HG03135 (cell line): ENCODE results near the gene ZDHHC16.
"Not testable (repeated sequence)": the region's sequence is repeated elsewhere in the genome, so short reads cannot be mapped to it uniquely, and the experiment has no call there.

ENCODE experiments used
- ATAC-seq: cut with Tn5 transposase; IDR thresholded peaks from one replicate; pipeline ENCODE4 v1.9.1; 2021; ENCODE audit warnings: mild to moderate bottlenecking, moderate library complexity; ENCODE audit not compliant: unreplicated experiment

The ZDHHC16 gene

GRCh38 chr10:97475936-97476594, 30.1 kb downstream of the ZDHHC16 start:
- ATAC-seq, result no peak

DNA sequence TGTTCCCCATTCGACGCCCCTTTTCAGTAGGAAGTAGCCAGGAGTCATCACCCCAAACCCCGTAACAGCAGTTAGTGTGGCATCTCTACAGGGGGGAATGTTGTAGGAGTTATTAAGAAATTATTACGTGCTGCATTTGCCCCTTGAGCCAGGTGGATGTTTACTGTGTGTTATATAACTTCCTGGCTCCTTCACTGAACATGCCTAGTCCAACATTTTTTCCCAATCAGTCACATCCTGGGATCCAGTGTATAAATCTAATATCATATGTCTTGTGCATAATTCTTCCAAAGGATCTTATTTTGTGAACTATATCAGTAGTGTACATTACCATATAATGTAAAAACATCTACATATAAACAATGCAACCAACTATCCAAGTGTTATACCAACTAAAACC, 33.4 kb downstream of the ZDHHC16 start:
- ATAC-seq, result not testable (repeated sequence)

GRCh38 chr10:97479939-97480338, 34.0 kb downstream of the ZDHHC16 start:
- no peak for ATAC-seq

- no peak for ATAC-seq
Measured at GRCh38 chr10:97481071-97481470, 35.1 kb downstream of the ZDHHC16 start.

DNA sequence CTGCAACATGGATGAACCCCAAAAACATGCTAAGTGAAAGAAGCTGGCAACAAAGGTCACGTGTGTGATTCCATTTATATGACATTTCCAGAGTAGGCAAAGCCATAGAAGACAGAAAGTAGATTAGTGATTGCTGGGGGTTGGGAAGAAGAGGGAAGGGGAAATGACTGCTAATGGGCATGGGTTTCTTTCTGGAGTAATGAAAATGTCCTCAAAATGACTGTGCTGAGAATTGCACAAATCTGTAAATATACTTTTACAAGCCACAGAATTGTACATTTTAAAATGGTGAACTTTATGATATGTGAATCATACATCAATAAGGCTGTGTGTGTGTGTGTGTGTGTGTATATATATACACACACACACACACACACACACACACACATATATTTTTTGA, 36.4 kb downstream of the ZDHHC16 start:
- no peak for ATAC-seq

- ATAC-seq, result no peak
Measured at GRCh38 chr10:97483506-97483905, 37.5 kb downstream of the ZDHHC16 start.

DNA sequence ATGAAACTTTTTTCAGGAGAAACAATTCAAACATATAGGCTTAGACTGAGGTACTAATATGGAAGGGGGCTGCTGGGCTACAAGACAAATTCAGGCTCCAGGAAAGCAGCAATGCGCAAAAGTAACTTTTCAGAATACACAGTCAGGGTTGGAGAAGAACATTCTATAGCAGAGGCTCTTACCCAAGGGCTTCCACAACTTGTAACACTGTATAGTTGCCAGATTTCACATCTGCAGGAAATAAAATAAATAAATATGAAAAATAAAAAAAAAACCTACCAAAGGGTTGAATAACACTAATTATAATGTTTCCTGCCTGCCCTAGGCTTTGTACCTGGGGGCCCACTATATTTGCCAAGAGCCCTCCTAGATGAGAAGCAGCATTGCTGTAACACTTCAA, 37.9 kb downstream of the ZDHHC16 start:
- ATAC-seq, result no peak

GRCh38 chr10:97485647-97486281, 39.8 kb downstream of the ZDHHC16 start:
- no peak for ATAC-seq

DNA sequence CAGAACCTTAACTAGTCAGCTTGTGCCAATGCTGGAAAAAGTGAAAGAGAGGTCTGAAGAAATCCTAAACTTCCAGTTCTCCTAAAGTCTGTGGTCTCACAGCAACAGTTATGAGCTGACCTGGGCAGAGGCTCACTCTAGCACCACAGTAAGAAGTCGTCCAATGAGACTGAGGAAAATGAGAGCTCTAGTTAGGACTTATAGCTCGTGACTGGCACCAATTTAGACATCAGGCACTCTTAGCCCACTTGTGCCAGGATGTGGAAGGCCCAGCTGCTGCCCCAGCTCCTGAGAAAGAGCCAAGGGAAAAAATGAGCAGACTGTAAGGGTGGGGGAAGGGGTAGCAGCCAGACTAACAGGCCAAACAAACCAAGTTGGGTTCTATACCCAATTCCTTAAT, 44.6 kb downstream of the ZDHHC16 start:
- no peak for ATAC-seq

DNA sequence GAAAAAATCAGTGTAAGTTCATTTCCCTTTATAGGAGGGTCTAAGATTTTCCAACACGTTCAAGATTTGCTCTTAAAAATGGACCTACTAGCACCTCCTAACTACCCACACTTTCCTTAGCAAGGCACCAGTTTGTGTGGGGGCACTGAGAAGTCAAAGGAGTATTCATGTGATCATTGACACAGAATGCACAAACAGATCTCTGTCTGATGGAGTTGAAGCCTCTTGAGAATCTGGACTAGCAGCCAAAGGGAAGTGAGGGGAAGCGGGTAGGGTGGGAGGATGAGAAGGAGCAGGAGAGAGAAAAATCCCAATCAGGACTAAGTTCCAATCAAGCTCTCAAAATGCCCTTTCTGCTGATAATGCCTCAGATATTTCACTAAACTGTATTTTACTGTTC, 48.2 kb downstream of the ZDHHC16 start:
- no peak for ATAC-seq

DNA sequence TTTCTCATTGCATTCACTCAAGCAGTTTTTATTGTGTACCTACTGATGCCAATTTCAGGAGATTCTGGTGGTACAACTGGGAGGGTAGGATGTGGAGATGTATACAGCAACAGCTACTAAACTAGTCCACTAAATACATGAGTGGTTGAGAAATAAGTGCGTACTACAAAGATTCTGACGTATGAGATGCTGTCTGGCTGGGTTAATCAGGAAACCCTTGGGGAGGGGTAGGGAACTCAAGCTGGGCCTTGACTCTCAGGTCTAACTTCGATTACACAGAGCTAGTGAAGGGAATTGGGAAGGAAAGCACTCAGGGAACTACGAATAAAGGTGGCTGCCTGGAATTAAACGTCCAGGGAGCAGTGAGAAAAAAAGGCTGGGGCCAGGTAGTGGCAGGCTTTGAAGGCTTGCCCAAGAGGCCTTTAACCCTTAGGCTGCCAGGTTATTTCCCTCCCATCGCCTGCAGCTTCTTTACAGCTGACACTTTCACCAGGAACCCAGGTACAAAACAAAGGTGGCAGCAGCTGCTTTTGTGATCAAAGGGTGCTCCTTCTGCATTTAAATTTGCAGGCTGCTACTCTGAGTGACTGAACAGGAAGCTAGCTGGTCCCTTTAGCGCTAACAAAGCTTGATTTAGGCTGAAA, 49.0 kb downstream of the ZDHHC16 start:
- ATAC-seq, result no peak

DNA sequence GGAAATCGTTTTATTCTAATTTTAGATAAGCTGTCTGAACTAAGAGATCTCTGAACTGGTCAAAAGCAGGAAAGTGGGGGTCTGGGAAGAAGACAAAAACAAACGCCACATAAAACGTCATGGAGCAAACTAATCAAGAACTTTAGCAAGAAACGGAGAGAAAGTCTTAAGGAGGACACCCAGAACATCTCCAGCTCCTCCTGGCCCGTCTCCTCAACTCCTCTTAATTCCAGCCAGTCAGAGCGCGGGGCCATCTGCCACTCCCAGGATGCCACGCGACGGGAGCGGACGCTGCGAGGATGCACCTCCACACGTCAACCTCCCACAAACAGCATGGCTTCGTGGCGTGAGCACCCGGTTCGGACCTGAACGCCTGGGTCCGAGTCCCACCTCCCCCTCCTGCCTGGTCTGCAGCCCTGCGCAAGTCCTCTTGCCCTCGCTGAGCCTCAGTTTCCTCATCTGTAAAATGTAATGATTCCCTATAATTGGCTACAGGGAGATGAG, 51.6 kb downstream of the ZDHHC16 start:
- no peak for ATAC-seq

DNA sequence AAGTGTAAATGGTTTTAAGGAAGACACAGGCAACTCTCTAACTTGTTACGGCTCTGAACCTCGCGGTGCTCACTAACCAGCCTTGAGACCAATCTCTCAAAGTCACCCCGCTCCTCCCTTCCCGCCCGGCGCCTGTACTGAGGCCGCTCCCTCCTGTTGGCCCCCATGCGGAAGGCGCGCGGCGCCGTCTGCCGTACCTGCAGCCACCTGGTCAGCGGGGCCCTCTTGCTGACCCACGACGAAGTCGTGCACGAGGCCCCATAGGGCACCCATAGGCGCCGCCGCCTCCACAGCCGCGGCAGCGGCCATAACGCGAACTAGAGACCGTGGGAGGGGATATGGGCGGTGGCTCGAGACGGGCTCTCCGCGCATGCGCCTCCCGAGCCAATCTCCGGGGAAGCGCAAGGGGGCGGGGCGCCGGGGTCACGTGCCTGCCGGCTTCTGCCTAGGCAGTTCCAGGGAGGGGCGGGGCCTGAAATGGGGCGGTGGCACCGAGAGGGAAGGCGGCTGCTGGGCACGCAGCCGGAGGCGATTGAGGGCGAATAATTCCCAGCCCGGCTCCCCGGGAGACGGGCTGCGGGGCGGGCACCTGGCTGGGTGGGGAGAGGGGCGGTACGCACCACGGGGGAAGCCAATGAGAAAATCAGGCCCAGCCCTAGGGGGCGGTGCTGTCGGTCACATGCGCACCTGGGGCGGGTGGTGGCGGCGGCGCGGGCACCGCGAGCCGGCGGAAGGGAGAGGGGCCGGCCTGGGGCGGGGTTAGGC, 52.3 kb downstream of the ZDHHC16 start, which contains the start of gene MMS19:
Gene MMS19 (minus strand): TSS at position 347 of the 765 bp plus-strand sequence. CDS start 38 bp downstream, at position 309.
- peak; percentile 90 for ATAC-seq

- ATAC-seq, result peak; percentile 4
Measured at GRCh38 chr10:97498841-97499560, 53.0 kb downstream of the ZDHHC16 start, which contains the start of gene UBTD1. TSS of gene UBTD1 (plus strand) at chr10:97498924. CDS start at chr10:97499204, 280 bp downstream.

- no peak for ATAC-seq
Measured at GRCh38 chr10:97499561-97500296, 53.8 kb downstream of the ZDHHC16 start.

- no peak for ATAC-seq
Measured at GRCh38 chr10:97500297-97500575, 54.3 kb downstream of the ZDHHC16 start.

DNA sequence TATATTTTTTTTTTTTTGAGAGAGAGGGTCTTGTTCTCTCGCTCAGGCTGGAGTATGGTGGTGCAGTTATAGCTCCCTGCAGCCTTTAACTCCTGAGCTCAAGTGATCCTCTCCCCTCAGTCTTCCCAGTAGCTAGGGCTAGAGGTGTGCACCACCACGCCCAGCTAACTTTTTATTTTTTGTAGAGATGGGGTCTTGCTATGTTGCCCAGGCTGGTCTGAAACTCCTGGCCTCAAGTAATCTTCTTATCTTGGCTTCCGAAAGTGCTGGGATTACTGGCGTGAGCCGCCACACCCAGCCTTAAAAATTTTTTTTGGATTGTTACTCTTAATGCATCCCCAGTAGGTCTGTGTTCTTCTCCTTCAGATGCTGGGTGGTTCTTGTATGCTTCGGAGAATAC, 56.9 kb downstream of the ZDHHC16 start:
- ATAC-seq, result no peak

- ATAC-seq, result no peak
Measured at GRCh38 chr10:97503406-97503805, 57.4 kb downstream of the ZDHHC16 start.

- ATAC-seq, result no peak
Measured at GRCh38 chr10:97505152-97505551, 59.2 kb downstream of the ZDHHC16 start.
